Globus pallidus (tissue), 1 donor: ENCODE data around the gene GMDS.
"Not testable (repeated sequence)": the region's sequence is repeated elsewhere in the genome, so short reads cannot be mapped to it uniquely, and the experiment has no call there.

Experiments
- DNase-seq: peaks from one replicate; pipeline ENCODE4 v3.0.0-alpha.2; 2015; ENCODE audit warnings: low spot score

GMDS gene

GRCh38 chr6:1770968-1771723 is 474.3 kb downstream of the GMDS start:
- no peak for DNase-seq

GRCh38 chr6:1770435-1770843 is 475.0 kb downstream of the GMDS start:
- no peak for DNase-seq

- DNase-seq: no peak
Measured at GRCh38 chr6:1767481-1768246, 477.7 kb downstream of the GMDS start.

GRCh38 chr6:1766654-1767053 is 478.8 kb downstream of the GMDS start:
- DNase-seq: no peak

GRCh38 chr6:1765160-1765903 is 480.1 kb downstream of the GMDS start:
- no peak for DNase-seq

GRCh38 chr6:1764397-1764987 is 480.9 kb downstream of the GMDS start:
- no peak for DNase-seq

- DNase-seq: no peak
Measured at GRCh38 chr6:1763404-1763803, 482.0 kb downstream of the GMDS start.

- no peak for DNase-seq
Measured at GRCh38 chr6:1762203-1762602, 483.2 kb downstream of the GMDS start.

GRCh38 chr6:1761477-1761877 is 483.9 kb downstream of the GMDS start:
- DNase-seq: peak; percentile 20

GRCh38 chr6:1760876-1761275 is 484.5 kb downstream of the GMDS start:
- no peak for DNase-seq

- no peak for DNase-seq
Measured at GRCh38 chr6:1759870-1760269, 485.5 kb downstream of the GMDS start.

GRCh38 chr6:1758076-1758679 is 487.2 kb downstream of the GMDS start:
- no peak for DNase-seq

GRCh38 chr6:1757131-1757530 is 488.3 kb downstream of the GMDS start:
- DNase-seq: no peak

- no peak for DNase-seq
Measured at GRCh38 chr6:1756472-1757129, 488.8 kb downstream of the GMDS start.

GRCh38 chr6:1751063-1751462 is 494.3 kb downstream of the GMDS start:
- DNase-seq: not testable (repeated sequence)

GRCh38 chr6:1749041-1749440 is 496.4 kb downstream of the GMDS start:
- DNase-seq: no peak

- DNase-seq: no peak
Measured at GRCh38 chr6:1747531-1747930, 497.9 kb downstream of the GMDS start.

- DNase-seq: no peak
Measured at GRCh38 chr6:1747003-1747402, 498.4 kb downstream of the GMDS start.

GRCh38 chr6:1745814-1746213 is 499.6 kb downstream of the GMDS start:
- DNase-seq: no peak

- no peak for DNase-seq
Measured at GRCh38 chr6:1744543-1744942, 500.9 kb downstream of the GMDS start.

- no peak for DNase-seq
Measured at GRCh38 chr6:1739680-1740079, 505.7 kb downstream of the GMDS start.
